ENCODE measurements around the gene ZNF786.

ZNF786 gene

GRCh38 chr7:149081914-149082313, 8.6 kb downstream of the ZNF786 start:
- H3K4me3 ChIP-seq (replicated peaks; ENCODE audit: low read depth, low read length), result no peak overlapping the region
- DNase-seq (ENCODE audit: low read depth), result no peak
- TF ChIP-seq, protein P1, sequence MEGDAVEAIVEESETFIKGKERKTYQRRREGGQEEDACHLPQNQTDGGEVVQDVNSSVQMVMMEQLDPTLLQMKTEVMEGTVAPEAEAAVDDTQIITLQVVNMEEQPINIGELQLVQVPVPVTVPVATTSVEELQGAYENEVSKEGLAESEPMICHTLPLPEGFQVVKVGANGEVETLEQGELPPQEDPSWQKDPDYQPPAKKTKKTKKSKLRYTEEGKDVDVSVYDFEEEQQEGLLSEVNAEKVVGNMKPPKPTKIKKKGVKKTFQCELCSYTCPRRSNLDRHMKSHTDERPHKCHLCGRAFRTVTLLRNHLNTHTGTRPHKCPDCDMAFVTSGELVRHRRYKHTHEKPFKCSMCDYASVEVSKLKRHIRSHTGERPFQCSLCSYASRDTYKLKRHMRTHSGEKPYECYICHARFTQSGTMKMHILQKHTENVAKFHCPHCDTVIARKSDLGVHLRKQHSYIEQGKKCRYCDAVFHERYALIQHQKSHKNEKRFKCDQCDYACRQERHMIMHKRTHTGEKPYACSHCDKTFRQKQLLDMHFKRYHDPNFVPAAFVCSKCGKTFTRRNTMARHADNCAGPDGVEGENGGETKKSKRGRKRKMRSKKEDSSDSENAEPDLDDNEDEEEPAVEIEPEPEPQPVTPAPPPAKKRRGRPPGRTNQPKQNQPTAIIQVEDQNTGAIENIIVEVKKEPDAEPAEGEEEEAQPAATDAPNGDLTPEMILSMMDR (IDR thresholded peaks at IDR 0.05; ENCODE audit: low read length, missing control alignments), result no peak

GRCh38 chr7:149077594-149077993, 12.9 kb downstream of the ZNF786 start:
- DNase-seq (ENCODE audit: low read depth), result no peak
- TF ChIP-seq, protein P1 (IDR thresholded peaks at IDR 0.05; ENCODE audit: low read length, missing control alignments), result no peak
- no peak overlapping the region for H3K4me3 ChIP-seq (replicated peaks; ENCODE audit: low read depth, low read length)

DNA sequence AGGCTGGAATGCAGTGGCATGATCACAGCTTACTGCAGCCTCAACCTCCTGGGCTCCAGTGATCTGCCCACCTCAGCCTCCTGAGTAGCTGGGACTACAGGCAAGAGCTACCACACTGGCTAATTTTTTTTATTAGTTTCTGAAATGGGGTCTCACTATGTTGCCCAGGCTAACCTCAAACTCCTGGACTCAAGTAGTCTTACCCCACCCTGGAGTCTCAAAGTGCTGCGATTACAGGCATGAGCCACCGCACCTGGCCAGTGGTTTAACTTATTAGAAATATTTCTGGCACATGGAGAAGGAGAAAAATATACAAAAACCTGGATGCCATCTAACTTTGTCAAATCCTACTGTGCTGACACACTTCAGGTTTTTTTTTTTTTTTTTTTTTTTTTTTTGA, 15.2 kb downstream of the ZNF786 start:
- no peak for DNase-seq (ENCODE audit: low read depth)
- no peak overlapping the region for H3K4me3 ChIP-seq (replicated peaks; ENCODE audit: low read depth, low read length)
- TF ChIP-seq, protein P1 (IDR thresholded peaks at IDR 0.05; ENCODE audit: low read length, missing control alignments), result no peak

GRCh38 chr7:149074116-149074885, 16.2 kb downstream of the ZNF786 start:
- DNase-seq (ENCODE audit: low read depth), result no peak
- H3K4me3 ChIP-seq (replicated peaks; ENCODE audit: low read depth, low read length), result no peak overlapping the region
- TF ChIP-seq, protein P1 (IDR thresholded peaks at IDR 0.05; ENCODE audit: low read length, missing control alignments), result no peak

DNA sequence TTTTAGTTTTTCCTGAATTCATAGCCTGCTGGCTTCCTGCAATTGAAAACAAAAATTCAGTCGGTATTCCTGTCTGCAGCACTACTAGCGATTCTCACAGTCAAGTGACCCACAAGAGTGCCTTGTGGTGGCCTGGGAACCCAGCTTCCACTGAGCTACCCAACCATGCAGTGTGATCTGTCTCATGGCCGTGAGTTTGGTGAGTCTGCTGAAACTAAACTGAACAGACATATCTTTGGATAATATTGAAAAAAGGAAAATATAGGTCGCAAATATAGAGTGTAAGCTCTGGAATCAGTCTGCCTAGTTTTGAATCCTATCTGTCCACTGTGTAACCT, 18.1 kb downstream of the ZNF786 start:
- H3K4me3 ChIP-seq (replicated peaks; ENCODE audit: low read depth, low read length), result no peak overlapping the region
- no peak for DNase-seq (ENCODE audit: low read depth)
- TF ChIP-seq, protein P1 (IDR thresholded peaks at IDR 0.05; ENCODE audit: low read length, missing control alignments), result no peak

- TF ChIP-seq, protein P1 (IDR thresholded peaks at IDR 0.05; ENCODE audit: low read length, missing control alignments), result no peak
- no peak overlapping the region for H3K4me3 ChIP-seq (replicated peaks; ENCODE audit: low read depth, low read length)
- no peak for DNase-seq (ENCODE audit: low read depth)
Observed at GRCh38 chr7:149071641-149072437, 18.7 kb downstream of the ZNF786 start.

All from fibroblast of pulmonary artery (primary cell).